DMS 273 (cell line): ENCODE results near the gene MED9.

Experiments
- DNase-seq: peaks from one replicate; lab custom pipeline; 2025; ENCODE audit not compliant: unreplicated experiment; lab: John Stamatoyannopoulos, UW

Gene MED9

GRCh38 chr17:17514361-17514992 lies 37.7 kb downstream of the MED9 start:
- peak; percentile 28 for DNase-seq

- peak; percentile 33 for DNase-seq
Observed at GRCh38 chr17:17514993-17515933, 38.5 kb downstream of the MED9 start.

DNA sequence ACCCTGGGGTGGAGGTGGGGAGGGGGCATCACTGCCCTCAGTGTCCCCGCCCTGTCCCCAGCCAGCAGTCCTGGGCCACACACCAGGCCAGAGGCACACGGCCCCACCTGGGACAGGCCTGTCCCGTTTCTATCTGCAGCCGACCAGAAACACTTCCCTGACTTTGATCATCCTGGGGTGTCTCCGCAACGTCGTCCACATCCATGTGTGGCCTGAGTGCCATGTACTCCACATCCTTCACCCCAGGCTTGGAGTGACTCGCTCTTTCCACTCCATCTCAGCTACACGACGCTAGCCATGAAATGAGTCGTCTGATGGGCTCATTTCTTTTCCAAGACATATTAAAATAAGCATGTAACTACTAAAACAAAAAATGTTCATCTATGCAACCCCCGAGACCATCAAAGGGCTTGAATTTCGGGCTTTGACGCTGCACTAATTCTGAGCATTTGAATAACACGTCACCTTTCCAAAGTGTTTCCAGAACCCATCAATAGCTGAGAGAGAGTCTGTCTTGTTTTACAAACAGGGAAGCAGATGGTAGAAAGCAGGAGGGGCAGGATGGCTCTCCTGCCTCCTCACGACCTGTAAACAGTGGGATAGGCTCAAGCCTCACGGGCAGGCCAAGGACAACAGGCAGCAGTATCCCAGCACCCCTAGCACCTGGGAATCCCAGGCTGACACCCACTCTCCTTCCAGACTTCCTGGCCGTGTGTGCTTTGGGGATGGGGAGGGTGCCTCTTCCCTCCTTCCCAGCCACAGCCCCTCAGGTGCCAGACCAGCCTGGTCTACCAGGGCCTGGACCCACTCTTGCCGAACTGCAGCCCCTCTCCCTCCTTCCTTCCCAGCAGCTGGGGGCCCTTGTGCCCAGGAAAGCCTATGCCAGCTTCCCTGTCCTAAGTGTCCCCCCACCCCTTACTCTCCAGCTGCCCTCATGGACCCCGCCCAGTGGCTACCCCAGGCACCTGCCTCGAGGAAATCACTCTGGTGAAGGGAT lies 39.4 kb downstream of the MED9 start:
- peak; percentile 61 for DNase-seq

DNA sequence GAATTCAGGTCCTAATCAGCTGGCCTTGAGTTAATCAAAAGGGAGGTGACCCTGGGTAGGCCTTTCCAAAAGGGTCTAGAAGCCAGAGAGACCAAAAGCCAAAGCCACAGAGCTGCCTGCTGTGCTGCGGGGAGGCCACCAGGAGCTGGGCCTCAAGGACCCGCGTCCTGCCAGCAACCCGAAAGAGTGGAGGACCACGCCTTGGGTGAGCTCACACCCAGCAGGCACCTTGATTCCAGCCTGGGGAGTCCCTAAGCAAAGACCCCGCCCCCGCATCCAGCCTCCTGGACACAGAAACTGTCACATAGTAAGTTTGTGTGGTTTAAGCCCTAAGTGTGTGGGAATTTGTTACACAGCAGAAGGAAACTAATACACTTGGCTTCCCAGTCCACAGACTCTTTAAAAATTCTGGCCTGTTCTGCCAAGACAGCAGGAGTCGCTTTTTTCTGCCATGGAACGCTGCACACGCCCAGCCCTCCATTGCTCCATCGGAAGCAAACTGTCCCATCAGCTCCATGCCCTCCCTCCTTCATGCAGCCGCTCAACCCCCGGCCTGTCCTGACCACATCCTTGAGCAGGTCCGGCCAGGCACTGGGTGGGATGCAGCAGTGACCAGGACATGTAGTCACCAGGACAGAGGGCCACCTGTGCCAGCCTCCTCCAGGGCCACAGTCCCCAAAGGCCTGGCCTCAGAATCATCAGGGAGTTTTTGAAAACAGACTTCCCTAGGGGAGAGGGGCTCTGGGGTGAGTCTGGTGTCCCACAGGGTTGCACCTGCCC lies 40.3 kb downstream of the MED9 start:
- DNase-seq = no peak

DNA sequence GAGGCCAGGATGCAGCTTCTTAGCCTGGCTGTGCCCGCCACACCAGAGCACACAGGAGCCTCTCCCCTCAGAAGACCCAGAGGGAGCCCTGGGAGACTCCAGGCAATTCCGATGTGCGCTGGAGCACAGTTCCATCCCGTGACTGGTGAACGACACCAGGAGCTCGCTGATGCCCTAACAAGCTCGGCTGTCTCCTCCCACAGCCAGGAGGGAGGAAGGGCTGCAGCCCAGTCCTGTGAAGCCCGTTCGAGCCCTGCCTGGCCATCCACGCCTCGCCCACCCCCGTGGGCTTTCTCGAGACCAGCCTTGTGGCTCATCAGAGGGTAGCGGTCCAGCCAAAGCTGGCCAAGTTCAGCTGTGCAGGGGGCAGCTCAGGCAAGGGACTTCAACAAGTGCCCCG lies 41.2 kb downstream of the MED9 start:
- DNase-seq = no peak

DNA sequence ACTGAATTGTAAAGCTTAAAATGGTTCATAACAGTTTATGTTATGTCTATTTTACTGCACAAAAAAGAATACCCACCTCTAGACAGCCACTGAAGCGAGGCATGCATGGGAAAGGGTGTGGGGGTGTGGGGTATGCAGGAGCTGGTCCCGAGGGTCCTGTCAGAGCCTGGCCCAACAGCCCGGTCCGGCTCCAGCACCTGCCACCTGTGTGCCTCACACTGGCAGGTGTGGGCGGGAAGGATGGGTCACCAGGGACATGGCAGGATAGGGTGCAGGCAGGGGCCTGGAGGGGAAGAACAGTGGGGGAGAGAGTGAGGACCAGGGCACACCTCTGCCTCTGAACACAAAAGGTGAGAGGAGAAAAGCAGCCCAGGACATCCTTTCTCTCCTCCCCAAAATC lies 42.2 kb downstream of the MED9 start:
- no peak for DNase-seq

- DNase-seq = no peak
Observed at GRCh38 chr17:17519886-17520285, 43.1 kb downstream of the MED9 start.

GRCh38 chr17:17520599-17521232 lies 43.9 kb downstream of the MED9 start:
- DNase-seq = no peak

GRCh38 chr17:17523001-17523730 lies 46.4 kb downstream of the MED9 start:
- peak; percentile 95 for DNase-seq

DNA sequence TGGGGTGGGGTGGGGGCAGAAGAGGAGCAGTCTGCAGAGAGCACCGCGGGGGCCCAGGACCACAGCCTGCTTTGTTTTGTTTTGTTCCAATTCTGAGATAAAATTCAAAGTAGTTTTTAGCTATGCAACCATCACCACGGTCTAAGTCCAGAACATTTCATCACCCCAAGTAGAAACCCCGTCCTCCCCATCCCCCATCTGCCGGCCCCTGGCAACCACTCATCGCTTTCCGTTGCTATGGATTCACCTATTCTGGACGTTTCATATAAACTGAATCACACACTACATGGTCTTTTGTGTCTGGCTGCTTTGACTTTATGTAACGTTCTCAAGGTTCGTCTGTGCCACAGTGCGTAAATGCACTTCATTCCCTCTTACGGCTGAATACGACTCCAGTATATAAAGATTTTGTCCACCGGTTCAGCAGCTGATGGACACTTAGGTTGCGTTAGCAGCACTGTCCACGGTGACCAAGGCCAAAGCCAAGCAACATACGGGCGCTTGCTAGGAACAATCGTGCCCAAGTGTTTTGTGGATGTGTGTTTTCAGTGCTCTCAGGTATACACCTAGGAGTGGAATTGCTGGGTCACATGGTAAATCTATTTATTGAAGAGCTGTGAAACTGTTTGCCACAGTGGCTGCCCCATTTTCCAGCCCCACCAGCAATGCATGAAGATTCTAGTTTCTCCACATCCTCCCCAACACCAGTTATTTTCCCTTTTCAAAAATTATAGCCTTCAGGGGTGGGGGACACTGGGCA lies 47.1 kb downstream of the MED9 start:
- no peak for DNase-seq

GRCh38 chr17:17525311-17525710 lies 48.5 kb downstream of the MED9 start:
- no peak for DNase-seq

- no peak for DNase-seq
Observed at GRCh38 chr17:17525956-17526355, 49.2 kb downstream of the MED9 start.

- DNase-seq = no peak
Observed at GRCh38 chr17:17526369-17526768, 49.6 kb downstream of the MED9 start.

DNA sequence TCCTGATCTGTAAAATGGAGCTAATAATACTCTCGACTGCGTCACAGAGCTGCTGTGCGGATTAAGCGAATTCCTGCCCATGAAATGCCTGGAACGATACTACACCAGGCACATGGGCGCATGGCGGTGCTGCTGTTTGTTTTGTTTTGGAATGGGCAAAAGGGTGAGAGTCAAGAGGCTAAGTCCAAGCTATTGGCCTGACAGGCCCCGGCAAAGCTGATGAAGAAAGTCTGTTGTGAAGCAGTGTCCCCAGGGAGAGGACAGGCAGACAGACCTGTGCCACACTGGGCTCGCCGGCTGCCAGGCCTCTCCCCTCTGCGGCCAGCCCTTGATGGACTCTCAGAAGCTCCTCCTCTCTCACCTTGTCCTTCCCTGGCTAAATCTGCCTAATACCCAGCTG lies 50.7 kb downstream of the MED9 start:
- DNase-seq = no peak

DNA sequence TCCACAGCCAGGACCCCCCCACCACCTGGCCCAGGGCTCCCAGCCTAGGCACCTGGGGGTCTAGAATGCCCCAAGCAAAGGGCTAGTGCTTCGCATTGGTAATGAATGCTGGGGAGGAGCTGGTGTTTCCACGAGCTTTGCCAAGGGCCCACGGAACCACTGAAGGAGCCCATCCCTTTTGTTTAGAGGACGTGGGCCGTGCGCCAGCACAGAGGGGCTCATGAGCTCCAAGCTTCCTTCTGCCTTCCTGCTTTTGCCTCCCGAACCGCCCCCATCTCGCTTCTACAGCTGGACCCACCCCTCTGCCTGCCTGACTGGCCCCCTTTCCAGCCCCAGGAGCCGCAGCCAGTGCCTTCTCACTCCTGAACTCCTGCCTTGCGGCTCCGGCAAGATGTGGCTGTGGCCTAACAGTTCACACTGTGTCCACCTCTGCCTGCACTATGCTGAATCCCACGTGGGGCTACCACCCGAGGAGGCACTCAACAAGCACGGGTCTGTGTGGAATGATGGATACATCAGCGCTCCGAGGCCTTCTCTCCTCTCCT lies 51.2 kb downstream of the MED9 start:
- no peak for DNase-seq

DNA sequence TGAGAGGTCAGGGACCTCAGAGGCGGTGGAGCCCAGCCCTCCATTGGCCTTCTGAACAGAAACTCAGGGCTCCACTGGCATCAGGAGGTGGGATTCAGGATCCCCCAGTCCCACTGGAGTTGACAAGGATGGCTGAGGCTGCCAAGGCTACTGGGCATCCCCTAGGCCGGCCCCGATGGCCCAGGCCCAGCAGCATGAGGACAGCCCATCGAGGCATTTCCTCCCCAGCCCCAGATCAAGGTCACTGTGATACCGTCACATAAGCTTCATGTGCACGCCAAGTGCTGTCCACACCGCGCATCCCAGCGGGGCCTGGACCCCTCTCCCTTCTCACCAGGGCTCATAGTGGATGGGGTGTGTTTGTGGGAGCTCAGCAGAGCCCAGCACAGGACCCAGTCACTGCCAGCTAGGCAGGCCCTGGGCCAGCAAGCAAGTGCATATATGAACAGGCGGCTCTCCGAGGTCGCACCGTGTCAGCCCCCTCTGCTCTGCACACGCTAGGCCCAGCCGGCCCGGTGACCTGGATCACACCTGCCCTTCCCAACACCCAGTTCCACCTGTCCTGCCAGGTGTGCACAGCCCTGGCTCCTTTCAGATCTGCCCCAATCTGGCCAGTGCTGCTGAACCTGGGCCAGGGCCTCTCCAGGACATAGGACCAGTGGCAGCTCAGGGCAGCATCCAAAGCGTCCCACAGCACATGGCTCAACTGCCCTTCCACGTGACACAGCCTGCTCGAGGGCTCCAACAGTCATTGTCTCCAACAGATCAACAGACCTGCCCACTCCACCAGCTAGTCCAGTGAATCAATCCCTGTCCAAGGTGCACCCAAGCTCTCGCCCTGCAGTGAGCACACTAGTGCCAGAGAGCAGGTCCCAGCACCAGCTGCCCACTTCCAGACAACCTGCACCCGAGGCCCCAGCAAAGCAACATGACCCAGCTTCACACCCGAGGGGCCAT lies 52.2 kb downstream of the MED9 start:
- no peak for DNase-seq

- DNase-seq = no peak
Observed at GRCh38 chr17:17531156-17531555, 54.4 kb downstream of the MED9 start.
